DND-41 (cell line): Measurements from ENCODE around the gene TBC1D7.

Experiments
- ATAC-seq: fragments of 200-7000 bp; cut with Tn5 transposase; 3 replicates; pipeline ENCODE4 v1.9.1; 2021; ENCODE audit warnings: low read depth; ENCODE audit not compliant: insufficient read depth
- DNase-seq: peaks from one replicate; pipeline ENCODE4 v3.0.0-alpha.2; 2020
- H2AFZ ChIP-seq: 2 replicates; pipeline ENCODE4 v1.6.0; 2012; ENCODE audit warnings: low read depth, low read length
- H3K27ac ChIP-seq: 2 replicates; pipeline ENCODE4 v1.5.1; 2012; ENCODE audit warnings: low read length, inconsistent platforms
- H3K27me3 ChIP-seq: fragments of 200-600 bp; sonication (generic); 2 replicates; pipeline ENCODE4 v1.6.0; 2012; ENCODE audit warnings: low read length, mild to moderate bottlenecking, inconsistent platforms; ENCODE audit not compliant: insufficient read depth, poor library complexity
- H3K36me3 ChIP-seq: 2 replicates; pipeline ENCODE4 v1.5.1; 2012; ENCODE audit warnings: low read length, inconsistent platforms; ENCODE audit not compliant: insufficient read depth
- H3K4me1 ChIP-seq: 2 replicates; pipeline ENCODE4 v1.5.1; 2012; ENCODE audit warnings: mild to moderate bottlenecking, low read length; ENCODE audit not compliant: insufficient read depth
- H3K4me2 ChIP-seq: 2 replicates; pipeline ENCODE4 v1.6.0; 2012; ENCODE audit warnings: mild to moderate bottlenecking, moderate library complexity, low read length, inconsistent platforms; ENCODE audit not compliant: insufficient read depth
- H3K4me3 ChIP-seq, 2 experiments: fragments of 200-600 bp in 1 of 2; shearing (Covaris generic) in 1 of 2; 2 replicates each; pipeline ENCODE4 v1.5.1; 2012 to 2016; ENCODE audit warnings: inconsistent platforms in 2 of 2, low read length in 2 of 2, mild to moderate bottlenecking in 2 of 2, low read depth in 1 of 2, moderate library complexity in 1 of 2
- H3K79me2 ChIP-seq: 2 replicates; pipeline ENCODE4 v1.6.0; 2012; ENCODE audit warnings: low read length, inconsistent platforms; ENCODE audit not compliant: insufficient read depth
- H3K9ac ChIP-seq: 2 replicates; pipeline ENCODE4 v1.6.0; 2012; ENCODE audit warnings: low read depth, mild to moderate bottlenecking, inconsistent platforms, low read length, moderate library complexity
- H3K9me3 ChIP-seq: 2 replicates; pipeline ENCODE4 v1.5.1; 2012; ENCODE audit warnings: low read length, moderate library complexity, mild to moderate bottlenecking, inconsistent platforms; ENCODE audit not compliant: insufficient read depth, severe bottlenecking
- H4K20me1 ChIP-seq: 2 replicates; pipeline ENCODE4 v1.6.0; 2012; ENCODE audit warnings: low read length; ENCODE audit not compliant: insufficient read depth
- CTCF ChIP-seq: IDR thresholded peaks from 2 replicates; pipeline ENCODE4 v1.5.1; 2012; ENCODE audit warnings: borderline replicate concordance, low read length, moderate library complexity, mild to moderate bottlenecking; ENCODE audit not compliant: poor library complexity, severe bottlenecking; ENCODE audit errors: extremely low read depth
- EZH2 ChIP-seq: IDR thresholded peaks from 3 replicates; pipeline ENCODE4 v1.6.1; 2012; ENCODE audit warnings: borderline replicate concordance, low read depth, mild to moderate bottlenecking, moderate library complexity, low read length, inconsistent platforms; ENCODE audit not compliant: severe bottlenecking

Gene TBC1D7

GRCh38 chr6:13334953-13335352 is 6.6 kb upstream of the TBC1D7 start:
- DNase-seq (no peak), ATAC-seq (no peak)
- Histone ChIP-seq H4K20me1 (no peaks in the 10 kb centered on the region), H3K4me2 (no peak overlapping the region), H3K36me3 (no peaks in the 10 kb centered on the region), H3K4me1 (peaks cover 4% of the 10 kb centered on the region), H3K4me3 (no peak overlapping the region), H3K79me2 (no peaks in the 10 kb centered on the region), H3K27ac (no peak overlapping the region), H3K9me3 (no peaks in the 10 kb centered on the region), H3K27me3 (no peaks in the 10 kb centered on the region), H2AFZ (no peak overlapping the region), H3K9ac (no peak overlapping the region)
- TF ChIP-seq CTCF (no peak), EZH2 (no peak)

GRCh38 chr6:13332349-13332706 is 4.0 kb upstream of the TBC1D7 start:
- H3K79me2 ChIP-seq = peaks cover 9% of the 10 kb centered on the region
- TF ChIP-seq CTCF = no peak
- no peak for TF ChIP-seq EZH2
- H3K27ac ChIP-seq = no peak overlapping the region
- no peaks in the 10 kb centered on the region for H4K20me1 ChIP-seq
- ATAC-seq (no peak), DNase-seq (no peak)
- H3K27me3 ChIP-seq = no peaks in the 10 kb centered on the region
- H3K4me3 ChIP-seq = no peak overlapping the region
- no peaks in the 10 kb centered on the region for H3K9me3 ChIP-seq
- no peak overlapping the region for H3K9ac ChIP-seq
- no peaks in the 10 kb centered on the region for H3K36me3 ChIP-seq
- peaks cover 17% of the 10 kb centered on the region for H3K4me1 ChIP-seq
- no peak overlapping the region for H2AFZ ChIP-seq
- no peak overlapping the region for H3K4me2 ChIP-seq

- Histone ChIP-seq H3K79me2 (peaks cover 15% of the 10 kb centered on the region), H3K9ac (no peak overlapping the region), H2AFZ (0 out of 2 replicates have a peak overlapping the region, but pooled peaks have one; percentile 22), H3K27me3 (no peaks in the 10 kb centered on the region), H3K9me3 (no peaks in the 10 kb centered on the region), H4K20me1 (no peaks in the 10 kb centered on the region), H3K4me3 (no peak overlapping the region), H3K36me3 (no peaks in the 10 kb centered on the region), H3K27ac (no peak overlapping the region), H3K4me1 (peaks cover 22% of the 10 kb centered on the region), H3K4me2 (no peak overlapping the region)
- no peak for DNase-seq
- no peak for ATAC-seq
- TF ChIP-seq CTCF (peak; percentile 69), EZH2 (no peak)
Observed at GRCh38 chr6:13331516-13332348, 3.4 kb upstream of the TBC1D7 start.
